Measurements from ENCODE around the gene TRIM9. TPM values are rescaled to one million over a fixed set of nuclear protein-coding genes. Genes with fewer than 3 reads are reported as not detected.

The TRIM9 gene
- total and polyA plus RNA-seq, 9 of the 15 experiments (the other 6 are each of a cell fraction or from before 2014, with no cell fraction given) = 0.03 to 0.15 (median 0.04) TPM; not detected in 4

- TF ChIP-seq, protein P1, sequence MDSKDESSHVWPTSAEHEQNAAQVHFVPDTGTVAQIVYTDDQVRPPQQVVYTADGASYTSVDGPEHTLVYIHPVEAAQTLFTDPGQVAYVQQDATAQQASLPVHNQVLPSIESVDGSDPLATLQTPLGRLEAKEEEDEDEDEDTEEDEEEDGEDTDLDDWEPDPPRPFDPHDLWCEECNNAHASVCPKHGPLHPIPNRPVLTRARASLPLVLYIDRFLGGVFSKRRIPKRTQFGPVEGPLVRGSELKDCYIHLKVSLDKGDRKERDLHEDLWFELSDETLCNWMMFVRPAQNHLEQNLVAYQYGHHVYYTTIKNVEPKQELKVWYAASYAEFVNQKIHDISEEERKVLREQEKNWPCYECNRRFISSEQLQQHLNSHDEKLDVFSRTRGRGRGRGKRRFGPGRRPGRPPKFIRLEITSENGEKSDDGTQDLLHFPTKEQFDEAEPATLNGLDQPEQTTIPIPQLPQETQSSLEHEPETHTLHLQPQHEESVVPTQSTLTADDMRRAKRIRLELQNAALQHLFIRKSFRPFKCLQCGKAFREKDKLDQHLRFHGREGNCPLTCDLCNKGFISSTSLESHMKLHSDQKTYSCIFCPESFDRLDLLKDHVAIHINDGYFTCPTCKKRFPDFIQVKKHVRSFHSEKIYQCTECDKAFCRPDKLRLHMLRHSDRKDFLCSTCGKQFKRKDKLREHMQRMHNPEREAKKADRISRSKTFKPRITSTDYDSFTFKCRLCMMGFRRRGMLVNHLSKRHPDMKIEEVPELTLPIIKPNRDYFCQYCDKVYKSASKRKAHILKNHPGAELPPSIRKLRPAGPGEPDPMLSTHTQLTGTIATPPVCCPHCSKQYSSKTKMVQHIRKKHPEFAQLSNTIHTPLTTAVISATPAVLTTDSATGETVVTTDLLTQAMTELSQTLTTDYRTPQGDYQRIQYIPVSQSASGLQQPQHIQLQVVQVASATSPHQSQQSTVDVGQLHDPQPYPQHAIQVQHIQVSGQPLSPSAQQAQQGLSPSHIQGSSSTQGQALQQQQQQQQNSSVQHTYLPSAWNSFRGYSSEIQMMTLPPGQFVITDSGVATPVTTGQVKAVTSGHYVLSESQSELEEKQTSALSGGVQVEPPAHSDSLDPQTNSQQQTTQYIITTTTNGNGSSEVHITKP (IDR thresholded peaks at IDR 0.05; ENCODE audit: partially characterized antibody) = peak; percentile 42
- TF ChIP-seq CREB1 (IDR thresholded peaks at IDR 0.05) (no peak), CREB1 (CRISPR knock-in tag; IDR thresholded peaks at IDR 0.05) (no peak), EGR1 (conservative IDR thresholded peaks at IDR 0.05) (peak; percentile 67), SMAD3 (CRISPR knock-in tag; conservative IDR thresholded peaks at IDR 0.05) (no peak), ZBTB26 (CRISPR knock-in tag; IDR thresholded peaks at IDR 0.05) (no peak), HMG20A (CRISPR knock-in tag; conservative IDR thresholded peaks at IDR 0.05) (no peak), RB1 (IDR thresholded peaks at IDR 0.05; ENCODE audit: low read depth) (no peak), BCL6 (CRISPR knock-in tag; IDR thresholded peaks at IDR 0.05) (no peak), ATF1 (CRISPR knock-in tag; IDR thresholded peaks at IDR 0.05) (no peak), ATF1 (tag; IDR thresholded peaks at IDR 0.05) (no peak), EP400 (IDR thresholded peaks at IDR 0.05) (no peak; the same call in 1 of the 2 replicates), ZC3H8 (IDR thresholded peaks at IDR 0.05) (no peak)
- TF ChIP-seq, protein P2, sequence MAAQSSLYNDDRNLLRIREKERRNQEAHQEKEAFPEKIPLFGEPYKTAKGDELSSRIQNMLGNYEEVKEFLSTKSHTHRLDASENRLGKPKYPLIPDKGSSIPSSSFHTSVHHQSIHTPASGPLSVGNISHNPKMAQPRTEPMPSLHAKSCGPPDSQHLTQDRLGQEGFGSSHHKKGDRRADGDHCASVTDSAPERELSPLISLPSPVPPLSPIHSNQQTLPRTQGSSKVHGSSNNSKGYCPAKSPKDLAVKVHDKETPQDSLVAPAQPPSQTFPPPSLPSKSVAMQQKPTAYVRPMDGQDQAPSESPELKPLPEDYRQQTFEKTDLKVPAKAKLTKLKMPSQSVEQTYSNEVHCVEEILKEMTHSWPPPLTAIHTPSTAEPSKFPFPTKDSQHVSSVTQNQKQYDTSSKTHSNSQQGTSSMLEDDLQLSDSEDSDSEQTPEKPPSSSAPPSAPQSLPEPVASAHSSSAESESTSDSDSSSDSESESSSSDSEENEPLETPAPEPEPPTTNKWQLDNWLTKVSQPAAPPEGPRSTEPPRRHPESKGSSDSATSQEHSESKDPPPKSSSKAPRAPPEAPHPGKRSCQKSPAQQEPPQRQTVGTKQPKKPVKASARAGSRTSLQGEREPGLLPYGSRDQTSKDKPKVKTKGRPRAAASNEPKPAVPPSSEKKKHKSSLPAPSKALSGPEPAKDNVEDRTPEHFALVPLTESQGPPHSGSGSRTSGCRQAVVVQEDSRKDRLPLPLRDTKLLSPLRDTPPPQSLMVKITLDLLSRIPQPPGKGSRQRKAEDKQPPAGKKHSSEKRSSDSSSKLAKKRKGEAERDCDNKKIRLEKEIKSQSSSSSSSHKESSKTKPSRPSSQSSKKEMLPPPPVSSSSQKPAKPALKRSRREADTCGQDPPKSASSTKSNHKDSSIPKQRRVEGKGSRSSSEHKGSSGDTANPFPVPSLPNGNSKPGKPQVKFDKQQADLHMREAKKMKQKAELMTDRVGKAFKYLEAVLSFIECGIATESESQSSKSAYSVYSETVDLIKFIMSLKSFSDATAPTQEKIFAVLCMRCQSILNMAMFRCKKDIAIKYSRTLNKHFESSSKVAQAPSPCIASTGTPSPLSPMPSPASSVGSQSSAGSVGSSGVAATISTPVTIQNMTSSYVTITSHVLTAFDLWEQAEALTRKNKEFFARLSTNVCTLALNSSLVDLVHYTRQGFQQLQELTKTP (IDR thresholded peaks at IDR 0.05; ENCODE audit: low read depth in 1 of 2, partially characterized antibody in 2 of 2) = no peak
Observed at GRCh38 chr14:50943261-50943942, 151.5 kb downstream of the TRIM9 start (continued).

Data from K562 (cell line).